Spleen (tissue), 7 donors: ENCODE results near the gene MYO5B.

Experiments
- POLR2A ChIP-seq, 3 donors: fragments of 450-650 bp; IDR thresholded peaks; one replicate each; pipeline ENCODE4 v1.5.1; 2017; ENCODE audit warnings: antibody characterized with exemption in 3 of 3, mild to moderate bottlenecking in 1 of 3
- POLR2AphosphoS5 ChIP-seq, 3 donors: sonication (generic); formaldehyde crosslinking; IDR thresholded peaks; one replicate each; pipeline ENCODE4 v1.5.1; 2017; ENCODE audit warnings: antibody characterized with exemption in 3 of 3
- TF ChIP-seq, protein P1 (sequence below), 11 experiments: fragments of 200-600 bp in 7 of 11; fragments of 450-650 bp in 4 of 11; sonication (generic) in 4 of 11; IDR thresholded peaks in 8 of 11; conservative IDR thresholded peaks in 3 of 11; 1 replicate in 7 of 11; 2 replicates in 4 of 11; pipeline versions ENCODE4 v1.4.0 to v1.8.0; 2016 to 2021; ENCODE audit warnings: antibody characterized with exemption in 11 of 11, inconsistent platforms in 4 of 11, mild to moderate bottlenecking in 1 of 11
- donor health status: DM: no; HTN: no; CAD: no; lungs with moderate emphysema.
- donor health status: DM: no; HTN: no; CAD: no.
- donor health status: DM: no; HTN: no; CAD: no.

DNA sequence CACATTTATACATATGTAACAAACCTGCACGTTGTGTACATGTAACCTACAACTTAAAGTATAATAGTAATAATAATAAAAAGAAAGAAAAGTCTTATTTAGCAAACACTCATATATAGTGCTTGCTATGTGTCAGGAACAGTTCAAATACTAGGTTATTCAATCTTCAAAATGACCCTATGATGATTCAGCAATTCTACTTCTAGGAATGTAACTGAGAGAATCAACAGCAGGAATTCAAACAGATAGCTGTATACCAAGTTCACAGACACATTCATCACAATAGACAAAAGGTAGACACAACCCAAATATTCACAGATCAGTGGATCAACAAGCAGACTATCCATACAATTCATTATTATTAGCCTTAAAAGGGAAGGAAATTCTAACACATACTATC, 69.5 kb downstream of the MYO5B start:
- TF ChIP-seq, protein P1, sequence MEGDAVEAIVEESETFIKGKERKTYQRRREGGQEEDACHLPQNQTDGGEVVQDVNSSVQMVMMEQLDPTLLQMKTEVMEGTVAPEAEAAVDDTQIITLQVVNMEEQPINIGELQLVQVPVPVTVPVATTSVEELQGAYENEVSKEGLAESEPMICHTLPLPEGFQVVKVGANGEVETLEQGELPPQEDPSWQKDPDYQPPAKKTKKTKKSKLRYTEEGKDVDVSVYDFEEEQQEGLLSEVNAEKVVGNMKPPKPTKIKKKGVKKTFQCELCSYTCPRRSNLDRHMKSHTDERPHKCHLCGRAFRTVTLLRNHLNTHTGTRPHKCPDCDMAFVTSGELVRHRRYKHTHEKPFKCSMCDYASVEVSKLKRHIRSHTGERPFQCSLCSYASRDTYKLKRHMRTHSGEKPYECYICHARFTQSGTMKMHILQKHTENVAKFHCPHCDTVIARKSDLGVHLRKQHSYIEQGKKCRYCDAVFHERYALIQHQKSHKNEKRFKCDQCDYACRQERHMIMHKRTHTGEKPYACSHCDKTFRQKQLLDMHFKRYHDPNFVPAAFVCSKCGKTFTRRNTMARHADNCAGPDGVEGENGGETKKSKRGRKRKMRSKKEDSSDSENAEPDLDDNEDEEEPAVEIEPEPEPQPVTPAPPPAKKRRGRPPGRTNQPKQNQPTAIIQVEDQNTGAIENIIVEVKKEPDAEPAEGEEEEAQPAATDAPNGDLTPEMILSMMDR (IDR thresholded peaks at IDR 0.05 in 8 of 11, conservative IDR thresholded peaks at IDR 0.05 in 3 of 11): no peak
- TF ChIP-seq POLR2A (IDR thresholded peaks at IDR 0.05): no peak
- no peak for TF ChIP-seq POLR2AphosphoS5 (IDR thresholded peaks at IDR 0.05)
